Rectal smooth muscle tissue (tissue), 1 donor: ENCODE results near the gene EPAS1.

Experiments
- H3K27ac ChIP-seq: one replicate; pipeline ENCODE4 v1.7.0; 2013; ENCODE audit warnings: low read depth, low read length, inconsistent platforms
- H3K27me3 ChIP-seq: one replicate; pipeline ENCODE4 v1.7.0; 2013; ENCODE audit warnings: low read length; ENCODE audit not compliant: control insufficient read depth, insufficient read depth
- H3K36me3 ChIP-seq: one replicate; pipeline ENCODE4 v1.7.0; 2013; ENCODE audit warnings: low read length; ENCODE audit not compliant: control insufficient read depth, insufficient read depth
- H3K4me1 ChIP-seq: one replicate; pipeline ENCODE4 v1.7.0; 2013; ENCODE audit warnings: low read length; ENCODE audit not compliant: control insufficient read depth, insufficient read depth
- H3K4me3 ChIP-seq: one replicate; pipeline ENCODE4 v1.7.0; 2013; ENCODE audit warnings: low read length
- H3K9ac ChIP-seq: one replicate; pipeline ENCODE4 v1.7.0; 2013; ENCODE audit warnings: low read length

Gene EPAS1

DNA sequence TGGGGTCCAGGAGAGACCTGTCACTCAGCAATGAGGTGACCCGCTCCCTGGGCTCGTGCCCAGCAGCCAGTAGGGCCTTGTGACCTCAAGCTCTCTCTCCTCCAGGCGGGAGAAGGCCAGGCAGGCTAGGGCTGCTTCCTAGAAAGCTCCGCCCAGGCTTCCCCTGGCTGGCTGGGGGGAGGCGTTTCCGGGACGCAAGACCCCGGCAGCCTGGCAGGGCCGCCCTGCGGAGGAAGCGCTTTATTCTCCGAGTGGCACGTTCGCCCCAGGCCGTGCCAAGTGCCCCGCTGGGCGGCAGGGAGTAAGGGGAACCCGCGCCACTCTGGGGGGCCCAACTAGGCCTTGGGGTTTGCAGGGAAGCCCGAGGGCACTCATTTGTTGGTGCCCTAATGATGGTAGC, 21.2 kb upstream of the EPAS1 start:
- H3K27me3 ChIP-seq, result no peaks in the 10 kb centered on the region
- H3K27ac ChIP-seq, result no peak overlapping the region
- no peak overlapping the region for H3K4me3 ChIP-seq
- H3K9ac ChIP-seq, result no peak overlapping the region
- no peaks in the 10 kb centered on the region for H3K36me3 ChIP-seq
- no peaks in the 10 kb centered on the region for H3K4me1 ChIP-seq

GRCh38 chr2:46276642-46277041, 20.6 kb upstream of the EPAS1 start:
- H3K9ac ChIP-seq, result no peak overlapping the region
- no peak overlapping the region for H3K27ac ChIP-seq
- no peaks in the 10 kb centered on the region for H3K36me3 ChIP-seq
- no peaks in the 10 kb centered on the region for H3K27me3 ChIP-seq
- no peaks in the 10 kb centered on the region for H3K4me1 ChIP-seq
- no peak overlapping the region for H3K4me3 ChIP-seq

GRCh38 chr2:46277431-46278190, 19.6 kb upstream of the EPAS1 start:
- H3K4me1 ChIP-seq, result no peaks in the 10 kb centered on the region
- no peaks in the 10 kb centered on the region for H3K27me3 ChIP-seq
- H3K36me3 ChIP-seq, result no peaks in the 10 kb centered on the region
- no peak overlapping the region for H3K4me3 ChIP-seq
- no peak overlapping the region for H3K9ac ChIP-seq
- H3K27ac ChIP-seq, result no peak overlapping the region

- H3K4me1 ChIP-seq, result no peaks in the 10 kb centered on the region
- H3K4me3 ChIP-seq, result no peak overlapping the region
- H3K27me3 ChIP-seq, result no peaks in the 10 kb centered on the region
- no peaks in the 10 kb centered on the region for H3K36me3 ChIP-seq
- no peak overlapping the region for H3K27ac ChIP-seq
- no peak overlapping the region for H3K9ac ChIP-seq
These were observed 18.3 kb upstream of the EPAS1 start for GRCh38 chr2:46278952-46279351.

GRCh38 chr2:46281939-46282338, 15.3 kb upstream of the EPAS1 start:
- Histone ChIP-seq H3K4me3 (no peak overlapping the region), H3K27ac (no peak overlapping the region), H3K36me3 (no peaks in the 10 kb centered on the region), H3K4me1 (no peaks in the 10 kb centered on the region), H3K9ac (no peak overlapping the region), H3K27me3 (no peaks in the 10 kb centered on the region)

GRCh38 chr2:46283693-46284092, 13.5 kb upstream of the EPAS1 start:
- no peaks in the 10 kb centered on the region for H3K27me3 ChIP-seq
- H3K4me3 ChIP-seq, result no peak overlapping the region
- no peak overlapping the region for H3K27ac ChIP-seq
- no peaks in the 10 kb centered on the region for H3K4me1 ChIP-seq
- H3K9ac ChIP-seq, result no peak overlapping the region
- no peaks in the 10 kb centered on the region for H3K36me3 ChIP-seq

DNA sequence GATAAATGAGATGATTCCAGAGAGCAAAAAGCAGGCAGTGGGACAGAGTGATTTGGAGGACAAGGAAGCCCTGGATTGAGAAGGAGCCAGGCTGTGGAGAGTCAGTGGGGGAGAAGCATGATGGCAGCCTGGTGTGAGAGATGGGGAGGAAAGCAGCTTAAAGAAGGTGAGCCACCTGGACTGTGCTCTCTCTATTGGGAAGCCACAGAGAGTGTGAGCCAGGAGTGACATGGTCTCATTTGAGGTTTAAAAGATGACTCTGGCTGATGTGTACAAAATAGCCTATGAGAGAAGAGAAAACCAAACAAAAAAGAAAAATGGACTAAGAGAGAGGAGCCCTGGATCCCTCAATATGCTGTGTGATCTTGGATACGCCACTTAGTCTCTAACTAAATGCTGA, 12.9 kb upstream of the EPAS1 start:
- no peaks in the 10 kb centered on the region for H3K4me1 ChIP-seq
- no peak overlapping the region for H3K9ac ChIP-seq
- no peak overlapping the region for H3K27ac ChIP-seq
- no peaks in the 10 kb centered on the region for H3K36me3 ChIP-seq
- H3K4me3 ChIP-seq, result no peak overlapping the region
- no peaks in the 10 kb centered on the region for H3K27me3 ChIP-seq

GRCh38 chr2:46284796-46285195, 12.4 kb upstream of the EPAS1 start:
- Histone ChIP-seq H3K36me3 (no peaks in the 10 kb centered on the region), H3K27ac (no peak overlapping the region), H3K4me1 (no peaks in the 10 kb centered on the region), H3K4me3 (no peak overlapping the region), H3K27me3 (no peaks in the 10 kb centered on the region), H3K9ac (no peak overlapping the region)

DNA sequence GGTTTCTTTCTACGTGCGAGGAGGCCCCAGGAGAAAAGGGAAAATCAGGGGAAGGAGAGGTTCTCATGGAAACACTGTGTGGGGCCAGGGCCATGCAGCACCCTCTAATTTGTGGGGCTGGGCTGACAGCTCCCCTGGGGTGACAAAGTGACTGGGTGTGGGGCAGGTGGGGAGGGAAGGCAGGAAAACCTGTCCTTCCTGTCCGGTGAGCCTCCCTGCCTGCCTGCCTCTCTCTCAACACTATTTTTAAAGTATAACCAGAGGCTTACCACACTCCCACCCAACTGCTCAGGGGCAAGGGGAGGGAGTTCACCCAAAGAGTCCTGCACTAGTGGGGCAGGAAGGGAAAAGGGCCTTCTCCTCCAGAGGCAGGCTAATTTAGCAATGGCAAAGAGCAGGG, 10.5 kb upstream of the EPAS1 start:
- H3K4me3 ChIP-seq, result no peak overlapping the region
- no peak overlapping the region for H3K9ac ChIP-seq
- no peak overlapping the region for H3K27ac ChIP-seq
- no peaks in the 10 kb centered on the region for H3K4me1 ChIP-seq
- H3K27me3 ChIP-seq, result no peaks in the 10 kb centered on the region
- H3K36me3 ChIP-seq, result no peaks in the 10 kb centered on the region

- H3K9ac ChIP-seq, result no peak overlapping the region
- no peaks in the 10 kb centered on the region for H3K4me1 ChIP-seq
- no peak overlapping the region for H3K27ac ChIP-seq
- no peaks in the 10 kb centered on the region for H3K27me3 ChIP-seq
- H3K36me3 ChIP-seq, result no peaks in the 10 kb centered on the region
- H3K4me3 ChIP-seq, result no peak overlapping the region
These were observed 7.1 kb upstream of the EPAS1 start for GRCh38 chr2:46290078-46290477.

GRCh38 chr2:46293466-46293865, 3.7 kb upstream of the EPAS1 start:
- Histone ChIP-seq H3K27ac (no peak overlapping the region), H3K4me1 (no peaks in the 10 kb centered on the region), H3K36me3 (no peaks in the 10 kb centered on the region), H3K9ac (no peak overlapping the region), H3K4me3 (no peak overlapping the region), H3K27me3 (no peaks in the 10 kb centered on the region)

DNA sequence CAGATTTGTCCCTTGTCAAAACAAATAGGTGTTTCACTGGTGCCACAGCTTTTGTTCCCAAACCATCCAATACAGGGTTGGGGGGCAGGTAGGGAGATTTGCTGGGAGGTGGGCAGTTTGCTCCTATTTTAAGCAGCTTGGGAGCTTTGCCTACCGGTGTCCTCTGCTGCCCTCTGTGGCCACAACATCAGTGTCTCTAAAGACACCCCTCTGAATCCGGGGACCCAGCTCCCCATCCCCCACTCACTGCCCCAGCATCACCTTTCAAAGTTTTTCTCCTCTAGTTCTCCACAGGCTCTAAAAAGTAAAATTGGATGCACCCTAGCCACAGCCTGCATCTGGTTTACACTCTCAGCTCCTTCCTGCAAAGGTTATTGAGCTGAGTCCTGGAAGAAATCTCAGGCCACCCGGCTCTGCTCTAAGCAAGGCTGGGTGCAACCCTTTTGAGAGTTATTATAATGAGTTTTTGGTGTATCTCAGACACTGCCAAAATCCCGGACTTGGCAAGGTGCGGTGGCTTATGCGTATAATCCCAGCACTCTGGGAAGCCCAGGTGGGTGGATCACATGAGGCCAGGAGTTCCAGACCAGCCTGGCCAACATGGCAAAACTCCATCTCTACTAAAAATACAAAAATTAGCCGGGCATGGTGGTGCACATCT, 2.9 kb upstream of the EPAS1 start:
- H3K4me1 ChIP-seq, result no peaks in the 10 kb centered on the region
- H3K4me3 ChIP-seq, result no peak overlapping the region
- no peak overlapping the region for H3K27ac ChIP-seq

More for the DNA sequence above, 2.9 kb upstream of the EPAS1 start:
- Histone ChIP-seq H3K36me3 (no peaks in the 10 kb centered on the region), H3K27me3 (no peaks in the 10 kb centered on the region), H3K9ac (no peak overlapping the region)
